Astrocyte of the spinal cord (primary cell): ENCODE results near the gene CCNB2.

Experiments used
- DNase-seq: peaks from one replicate; pipeline ENCODE4 v3.0.0; 2011; ENCODE audit warnings: low read depth, low spot score
- H3K4me3 ChIP-seq: 2 replicates; pipeline ENCODE4 v1.5.1; 2011; ENCODE audit warnings: low read depth, mild to moderate bottlenecking, low read length, moderate library complexity
- in situ Hi-C: cut with HindIII; loops from 2 replicates; pipeline ENCODE4 v1.10.0; 2017; ENCODE audit warnings: low sequenced_read_pairs
- TF ChIP-seq, protein P1 (sequence below): IDR thresholded peaks from 2 replicates; pipeline ENCODE4 v1.5.1; 2012; ENCODE audit warnings: low read depth, mild to moderate bottlenecking, low read length, inconsistent platforms

Gene CCNB2

DNA sequence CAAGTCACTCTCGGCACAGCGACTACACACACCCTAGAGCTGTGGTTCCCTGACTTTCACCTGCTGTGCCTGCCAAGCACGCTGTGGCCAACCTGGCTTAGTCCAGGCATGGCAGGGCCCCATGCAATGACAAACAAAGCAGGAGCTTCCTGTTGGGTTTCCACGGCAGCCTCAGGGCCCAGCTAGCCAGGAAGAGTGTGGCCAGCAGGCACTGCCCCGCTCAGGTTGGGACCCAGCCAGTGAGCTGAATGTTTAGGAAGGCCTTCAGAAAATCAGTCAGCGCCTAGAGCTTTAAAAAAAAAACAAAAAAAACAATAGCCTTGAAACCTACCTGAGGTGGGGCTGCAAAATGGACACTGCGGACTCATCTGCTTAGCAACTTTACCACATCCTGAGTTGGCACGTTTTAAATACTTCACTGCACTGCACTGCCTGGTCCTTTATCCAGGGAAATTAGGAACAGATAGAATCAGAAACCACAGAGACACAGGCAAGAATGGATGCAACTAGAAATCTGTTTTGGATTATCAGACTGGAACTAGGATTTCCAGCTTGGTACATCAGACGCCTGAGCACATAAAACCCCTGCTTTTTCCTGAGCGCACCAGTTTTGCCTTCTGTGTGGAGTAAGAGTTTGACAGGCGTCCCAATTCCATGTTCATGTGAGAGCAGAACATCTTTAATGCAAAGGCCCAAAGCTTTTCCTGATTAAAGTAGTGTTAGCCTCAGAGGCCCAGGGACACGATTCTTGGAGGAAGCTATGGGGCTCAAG is 65.5 kb downstream of the CCNB2 start:
- peak; percentile 72 for DNase-seq
- TF ChIP-seq, protein P1, sequence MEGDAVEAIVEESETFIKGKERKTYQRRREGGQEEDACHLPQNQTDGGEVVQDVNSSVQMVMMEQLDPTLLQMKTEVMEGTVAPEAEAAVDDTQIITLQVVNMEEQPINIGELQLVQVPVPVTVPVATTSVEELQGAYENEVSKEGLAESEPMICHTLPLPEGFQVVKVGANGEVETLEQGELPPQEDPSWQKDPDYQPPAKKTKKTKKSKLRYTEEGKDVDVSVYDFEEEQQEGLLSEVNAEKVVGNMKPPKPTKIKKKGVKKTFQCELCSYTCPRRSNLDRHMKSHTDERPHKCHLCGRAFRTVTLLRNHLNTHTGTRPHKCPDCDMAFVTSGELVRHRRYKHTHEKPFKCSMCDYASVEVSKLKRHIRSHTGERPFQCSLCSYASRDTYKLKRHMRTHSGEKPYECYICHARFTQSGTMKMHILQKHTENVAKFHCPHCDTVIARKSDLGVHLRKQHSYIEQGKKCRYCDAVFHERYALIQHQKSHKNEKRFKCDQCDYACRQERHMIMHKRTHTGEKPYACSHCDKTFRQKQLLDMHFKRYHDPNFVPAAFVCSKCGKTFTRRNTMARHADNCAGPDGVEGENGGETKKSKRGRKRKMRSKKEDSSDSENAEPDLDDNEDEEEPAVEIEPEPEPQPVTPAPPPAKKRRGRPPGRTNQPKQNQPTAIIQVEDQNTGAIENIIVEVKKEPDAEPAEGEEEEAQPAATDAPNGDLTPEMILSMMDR: no peak
- no peak overlapping the region for H3K4me3 ChIP-seq
- in situ Hi-C loops: no loop called here

DNA sequence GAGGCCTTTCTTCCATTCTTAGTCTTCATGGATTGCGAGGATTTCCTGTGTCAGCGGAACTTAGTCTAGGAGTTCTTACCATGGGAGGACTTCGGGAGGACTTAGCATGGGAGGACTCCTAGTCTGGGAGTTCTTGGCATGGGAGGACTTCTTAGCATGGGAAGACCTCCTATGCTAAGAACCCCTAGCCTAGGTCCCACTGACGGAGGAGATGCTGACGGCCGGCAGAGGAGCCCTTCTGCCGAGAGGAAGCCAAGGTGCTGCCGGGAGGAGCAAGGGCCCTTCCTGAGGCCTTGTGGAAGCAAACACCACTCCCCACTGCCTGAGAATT is 66.1 kb downstream of the CCNB2 start:
- DNase-seq: no peak
- TF ChIP-seq, protein P1: no peak
- in situ Hi-C loops: no loop called here
- no peak overlapping the region for H3K4me3 ChIP-seq

DNA sequence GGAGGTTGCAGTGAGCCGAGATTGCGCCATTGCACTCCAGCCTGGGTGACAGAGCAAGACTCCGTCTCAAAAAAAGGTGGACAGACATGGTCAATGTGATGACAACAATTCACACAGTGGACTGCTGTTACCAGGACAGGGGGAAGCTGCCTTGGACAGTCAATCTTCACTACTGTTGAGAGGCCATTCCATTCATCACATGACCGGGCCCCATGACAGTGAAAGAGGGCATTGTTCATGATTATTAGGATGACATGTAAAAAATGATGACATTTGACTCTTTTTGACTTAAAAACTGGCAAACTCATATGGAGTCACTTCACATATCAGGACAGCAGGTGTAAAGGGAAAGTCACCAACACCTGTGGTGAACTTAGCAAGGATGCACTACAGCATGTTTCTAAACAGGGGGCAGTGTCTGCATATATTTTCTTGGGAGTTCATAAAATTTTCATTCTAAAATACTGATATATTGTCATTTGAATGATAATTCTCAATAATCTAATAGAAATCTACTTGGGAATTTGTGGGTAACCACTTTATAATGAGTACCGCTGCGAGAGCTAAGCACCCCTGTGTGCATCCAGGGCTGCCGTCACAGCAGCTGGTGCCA is 67.4 kb downstream of the CCNB2 start:
- H3K4me3 ChIP-seq: no peak overlapping the region
- DNase-seq: no peak
- TF ChIP-seq, protein P1: peak; percentile 20
- in situ Hi-C loops: no loop called here

GRCh38 chr15:59173194-59173593 is 68.2 kb downstream of the CCNB2 start:
- H3K4me3 ChIP-seq: no peak overlapping the region
- no peak for DNase-seq
- in situ Hi-C loops: no loop called here
- TF ChIP-seq, protein P1: no peak

DNA sequence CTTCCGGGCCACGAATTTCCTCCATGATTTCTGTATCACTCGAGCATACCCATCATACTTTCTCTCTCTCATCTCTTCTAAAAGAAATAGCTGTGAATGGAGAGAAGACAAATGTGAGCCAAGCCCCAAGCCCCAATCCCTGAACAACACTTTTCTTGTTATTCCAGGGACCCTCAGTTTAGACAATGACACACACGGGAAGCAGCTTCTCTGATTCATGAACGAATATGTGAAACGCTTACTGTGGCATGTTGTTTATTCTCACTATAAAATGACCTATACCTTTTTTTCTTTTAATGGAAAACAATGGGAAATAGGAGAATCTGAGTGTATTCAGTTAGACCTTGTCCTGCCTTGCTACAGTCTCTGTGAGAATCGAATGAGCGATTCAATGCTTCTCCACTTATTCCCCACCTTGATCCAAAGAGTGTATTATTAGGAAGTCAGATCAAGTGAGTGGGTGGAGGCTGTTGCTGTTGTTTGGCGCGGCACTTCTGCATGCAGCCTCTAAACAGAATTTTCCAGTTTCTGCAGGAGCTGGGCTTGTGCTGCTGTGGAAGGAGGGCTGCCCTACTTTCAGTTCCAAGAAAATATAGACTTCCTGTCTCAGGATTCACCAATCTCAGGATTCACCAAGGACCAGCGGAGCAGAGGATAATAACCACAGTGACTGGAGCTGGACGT is 69.3 kb downstream of the CCNB2 start:
- DNase-seq: no peak
- H3K4me3 ChIP-seq: no peak overlapping the region
- TF ChIP-seq, protein P1: no peak
- in situ Hi-C loops: no loop called here
